Endometrial microvascular endothelial cells (primary cell): Measurements from ENCODE around the gene MARCKSL1. TPM values are rescaled to one million over a fixed set of nuclear protein-coding genes. Genes with fewer than 3 reads are reported as not detected.
"Not testable (repeated sequence)": the region's sequence is repeated elsewhere in the genome, so short reads cannot be mapped to it uniquely, and the experiment has no call there.

ENCODE experiments used
- in situ Hi-C: cut with HindIII; loops from 2 replicates; pipeline ENCODE4 v1.10.0; 2017; ENCODE audit warnings: low sequenced_read_pairs, low pct_unique_long_range_greater_than_20kb; ENCODE audit errors: inconsistent ontology term
- total RNA-seq: library from RNA; depleted of rRNA; stranded (reverse); fragments of >200 nt; gene quantifications from one replicate; pipeline ENCODE4 v1.2.3, GENCODE V29; 2015; ENCODE audit errors: inconsistent ontology term

Gene MARCKSL1
- 70.8 TPM for total RNA-seq

- in situ Hi-C loops: no loop called here
Observed at GRCh38 chr1:32335790-32336590, at the start of gene MARCKSL1. TSS of gene MARCKSL1 (minus strand) at chr1:32336233. CDS start at chr1:32336033, 200 bp downstream.

GRCh38 chr1:32380057-32380456, 44.0 kb upstream of the MARCKSL1 start:
- in situ Hi-C loops: no loop called here

- in situ Hi-C loops: no loop called here
Observed at GRCh38 chr1:32377541-32378220, 41.6 kb upstream of the MARCKSL1 start.

DNA sequence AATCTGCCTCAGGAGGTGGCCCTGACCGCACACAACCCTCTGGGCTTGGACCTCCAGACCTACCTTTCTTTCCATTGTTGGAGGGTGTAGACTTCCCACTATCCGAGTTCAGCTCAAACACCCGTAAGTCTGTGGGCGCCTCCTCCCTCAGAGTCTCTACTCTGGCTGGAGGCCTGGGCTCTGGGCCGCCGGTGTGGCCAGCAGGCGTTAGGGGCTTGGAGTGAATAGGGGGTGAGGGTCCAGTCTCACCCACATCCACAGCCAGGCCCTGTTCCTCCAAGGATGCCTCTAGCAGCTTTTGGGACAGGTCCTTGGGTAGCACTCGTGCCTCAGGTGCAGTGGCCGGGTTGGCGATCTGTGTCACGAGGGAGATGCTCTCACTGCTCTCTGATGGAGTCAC, 40.2 kb upstream of the MARCKSL1 start:
- in situ Hi-C loops: no loop called here

DNA sequence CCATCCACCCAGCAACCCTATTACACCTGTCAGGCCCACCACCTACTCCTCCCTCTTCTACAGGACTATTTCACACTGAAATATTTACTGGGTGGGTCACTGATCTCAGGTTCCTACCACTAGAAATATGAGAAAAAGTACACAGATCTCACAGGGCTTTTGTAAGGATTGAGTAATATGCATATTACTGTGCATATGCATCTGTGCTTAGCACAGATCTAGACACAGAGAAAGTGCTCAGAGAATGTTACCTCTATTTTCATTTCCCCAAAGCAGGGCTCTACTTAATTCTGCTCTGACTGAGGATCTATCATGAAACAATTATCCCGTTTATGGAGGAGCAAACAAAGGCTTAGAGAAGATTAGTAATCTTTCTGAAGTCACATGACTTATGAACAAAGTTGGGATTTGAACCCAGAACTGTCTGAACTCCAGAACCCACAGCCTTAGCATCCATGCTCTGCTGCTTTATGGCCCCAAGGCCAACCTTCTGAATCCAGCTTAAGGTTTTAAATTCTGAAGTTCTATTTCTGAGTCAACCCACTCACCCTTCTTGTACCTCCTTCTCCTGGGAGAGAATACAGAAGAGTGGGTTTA, 38.1 kb upstream of the MARCKSL1 start:
- in situ Hi-C loops: no loop called here

DNA sequence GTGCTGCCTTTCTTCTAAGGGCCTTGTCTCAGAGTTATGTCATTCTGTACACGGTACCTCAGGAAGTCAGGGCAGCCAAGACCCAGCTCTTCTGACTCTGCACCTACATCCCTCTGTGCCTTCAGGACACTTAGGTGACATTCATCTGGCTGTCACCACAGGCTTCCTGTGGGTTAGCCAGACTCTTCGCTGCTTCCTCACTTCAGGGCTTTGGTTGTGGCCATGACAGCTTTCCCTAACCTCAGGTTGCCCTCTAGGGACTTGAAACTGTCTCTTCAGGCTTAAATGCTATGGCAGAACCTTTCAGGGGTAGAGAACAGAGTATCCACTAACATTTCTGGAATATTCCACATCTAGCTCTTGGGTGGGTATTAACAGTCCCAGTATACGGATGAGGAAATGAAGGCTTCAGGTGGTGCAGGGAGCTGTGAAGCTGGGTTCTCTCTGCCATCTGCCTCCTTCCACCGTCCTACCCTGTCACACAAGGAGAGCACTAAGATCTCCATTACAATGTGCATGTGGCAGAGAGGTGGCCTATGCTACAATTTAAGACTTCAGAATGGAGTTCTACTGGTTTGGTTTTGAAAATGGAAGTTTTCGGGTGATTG, 36.2 kb upstream of the MARCKSL1 start:
- in situ Hi-C loops: no loop called here

DNA sequence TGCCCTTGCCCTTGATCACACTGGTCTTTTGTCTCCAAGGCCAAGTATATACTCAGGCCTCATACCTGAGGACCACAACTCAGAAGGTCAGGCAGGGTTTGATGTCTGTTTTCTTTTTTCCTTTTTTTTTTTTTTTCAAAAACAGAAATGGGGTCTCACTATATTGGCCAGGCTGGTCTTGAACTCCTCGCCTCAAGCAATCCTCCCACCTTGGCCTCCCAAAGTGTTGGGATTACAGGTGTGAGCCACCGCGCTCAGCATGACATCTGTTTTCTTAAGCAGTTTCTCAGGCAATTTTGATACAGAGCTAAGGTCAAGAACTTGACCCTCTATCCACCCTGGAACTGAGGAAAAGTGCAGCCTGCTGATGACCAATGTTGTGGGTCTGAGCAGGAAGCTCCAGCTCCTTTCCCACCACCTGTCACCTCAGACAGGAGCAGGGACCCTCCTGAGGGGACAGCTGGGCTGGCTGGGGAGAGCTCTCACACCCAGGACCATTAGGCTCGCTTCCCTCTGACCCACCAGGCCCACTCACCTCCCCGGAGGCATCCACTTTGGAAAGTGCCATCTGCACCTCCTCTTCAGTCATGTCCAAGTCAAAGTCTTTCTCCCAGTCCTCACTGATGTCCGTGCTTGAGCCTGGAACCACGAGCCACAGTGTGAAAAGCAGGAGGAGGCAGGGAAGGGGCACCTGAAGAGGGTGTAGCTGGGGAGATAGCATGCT, 32.0 kb upstream of the MARCKSL1 start:
- in situ Hi-C loops: no loop called here

- in situ Hi-C loops: no loop called here
Observed at GRCh38 chr1:32365445-32365844, 29.4 kb upstream of the MARCKSL1 start.

DNA sequence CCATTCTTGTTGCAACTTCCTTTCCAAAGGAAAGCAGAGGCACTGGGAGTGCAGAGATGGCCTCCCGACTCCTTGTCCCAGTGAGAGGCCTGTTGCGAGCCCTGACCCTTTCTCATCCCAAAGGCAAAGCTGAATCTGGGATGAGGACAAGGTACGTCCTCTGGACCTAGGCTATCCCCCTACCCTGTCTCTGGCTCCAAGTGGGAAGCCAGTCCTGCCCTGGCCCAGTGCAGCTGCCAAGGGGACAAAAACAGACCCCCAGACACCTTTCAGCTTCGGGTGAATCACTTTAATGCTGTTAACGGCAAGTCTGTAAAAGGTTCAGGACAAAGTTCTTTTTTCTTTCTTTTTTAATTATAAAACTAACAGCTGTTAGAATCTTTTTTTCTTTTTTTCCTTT, 28.8 kb upstream of the MARCKSL1 start:
- in situ Hi-C loops: no loop called here

DNA sequence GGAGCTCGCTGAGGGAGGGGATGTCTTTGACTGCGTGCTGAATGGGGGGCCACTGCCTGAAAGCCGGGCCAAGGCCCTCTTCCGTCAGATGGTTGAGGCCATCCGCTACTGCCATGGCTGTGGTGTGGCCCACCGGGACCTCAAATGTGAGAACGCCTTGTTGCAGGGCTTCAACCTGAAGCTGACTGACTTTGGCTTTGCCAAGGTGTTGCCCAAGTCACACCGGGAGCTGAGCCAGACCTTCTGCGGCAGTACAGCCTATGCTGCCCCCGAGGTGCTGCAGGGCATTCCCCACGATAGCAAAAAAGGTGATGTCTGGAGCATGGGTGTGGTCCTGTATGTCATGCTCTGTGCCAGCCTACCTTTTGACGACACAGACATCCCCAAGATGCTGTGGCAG, 27.7 kb upstream of the MARCKSL1 start:
- in situ Hi-C loops: no loop called here

DNA sequence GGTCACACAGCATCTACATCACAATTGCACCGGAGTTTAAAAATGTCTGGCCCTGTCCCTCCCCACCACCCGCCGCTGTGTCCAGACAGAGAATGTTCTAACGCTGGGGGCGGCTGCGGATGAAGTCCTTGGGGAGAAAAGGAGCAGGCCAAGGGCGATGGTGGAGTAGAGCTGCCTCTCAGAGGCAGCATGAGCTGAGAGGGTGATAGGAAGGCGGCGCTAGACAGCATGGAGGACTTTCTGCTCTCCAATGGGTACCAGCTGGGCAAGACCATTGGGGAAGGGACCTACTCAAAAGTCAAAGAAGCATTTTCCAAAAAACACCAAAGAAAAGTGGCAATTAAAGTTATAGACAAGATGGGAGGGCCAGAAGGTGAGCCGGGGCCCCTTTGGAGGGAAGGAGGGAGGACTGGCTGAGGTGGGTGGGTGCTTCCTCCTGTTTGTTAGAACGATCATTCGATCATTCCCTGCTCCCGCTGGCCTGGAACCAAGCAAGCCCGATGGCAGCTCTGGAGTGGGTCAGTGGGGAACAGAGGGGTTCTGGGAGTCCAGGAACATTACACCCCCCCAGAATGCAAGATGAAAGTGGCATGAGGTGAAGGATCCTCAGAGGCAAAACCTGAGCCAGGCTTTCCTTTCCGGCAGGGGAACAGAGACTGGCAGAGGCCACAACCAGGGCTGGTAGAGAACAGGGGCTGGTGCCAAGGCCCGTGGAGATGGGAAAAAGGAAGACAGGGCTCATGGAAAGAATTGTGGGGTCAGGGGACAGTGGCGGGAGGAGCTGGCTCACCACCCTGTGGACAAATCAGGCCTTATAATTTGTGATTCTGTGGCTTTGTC, 26.7 kb upstream of the MARCKSL1 start, which contains the start of the genes FAM229A and TSSK3:
FAM229A (minus strand) TSS at position 12 of the 840 bp plus-strand sequence. CDS start 394 bp downstream, outside the sequence.
TSSK3 (plus strand) TSS at position 66 of the 840 bp plus-strand sequence; CDS start at position 229, 163 bp downstream.
- in situ Hi-C loops: no loop called here

DNA sequence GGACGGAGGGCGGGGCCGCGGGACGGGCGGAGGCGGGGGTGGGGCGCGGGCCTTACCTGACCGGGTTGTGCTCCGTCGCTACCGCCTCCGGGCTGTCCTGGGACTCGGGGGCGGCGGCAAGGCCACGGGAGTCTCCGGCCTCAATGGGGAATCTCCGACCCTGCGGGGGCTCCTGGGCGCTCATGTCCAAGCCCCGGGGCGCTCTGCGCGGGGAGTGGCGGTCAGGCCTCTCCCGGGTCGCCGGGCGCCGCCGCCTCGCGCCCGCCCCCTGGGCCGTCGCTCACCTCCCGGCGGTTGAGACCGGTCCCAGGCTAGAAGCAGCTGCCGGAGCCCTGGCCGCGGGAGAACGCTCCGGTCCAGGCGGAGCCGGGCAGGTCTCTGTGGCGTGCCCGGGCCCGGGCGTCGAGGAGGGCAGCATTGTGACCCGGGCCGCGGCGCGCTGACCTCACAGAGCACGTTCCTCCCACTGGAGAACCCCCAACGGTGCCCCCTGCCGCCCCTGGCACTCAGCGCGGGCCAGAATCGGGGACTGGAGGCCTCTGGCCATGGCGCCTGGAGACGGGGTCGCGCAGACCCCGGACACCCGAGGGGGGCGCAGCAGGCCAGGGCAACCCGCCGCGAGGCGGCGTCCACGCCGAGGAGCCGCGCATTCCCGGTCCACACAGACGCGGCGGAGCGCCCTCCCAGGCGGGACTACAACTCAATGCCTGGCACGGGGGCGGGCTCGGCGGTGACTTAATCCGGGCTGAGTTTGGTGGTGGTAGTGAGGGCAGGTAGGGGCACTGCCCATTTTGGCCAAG, 25.8 kb upstream of the MARCKSL1 start:
- in situ Hi-C loops: no loop called here

- in situ Hi-C loops: no loop called here
Observed at GRCh38 chr1:32361308-32361673, 25.3 kb upstream of the MARCKSL1 start.

DNA sequence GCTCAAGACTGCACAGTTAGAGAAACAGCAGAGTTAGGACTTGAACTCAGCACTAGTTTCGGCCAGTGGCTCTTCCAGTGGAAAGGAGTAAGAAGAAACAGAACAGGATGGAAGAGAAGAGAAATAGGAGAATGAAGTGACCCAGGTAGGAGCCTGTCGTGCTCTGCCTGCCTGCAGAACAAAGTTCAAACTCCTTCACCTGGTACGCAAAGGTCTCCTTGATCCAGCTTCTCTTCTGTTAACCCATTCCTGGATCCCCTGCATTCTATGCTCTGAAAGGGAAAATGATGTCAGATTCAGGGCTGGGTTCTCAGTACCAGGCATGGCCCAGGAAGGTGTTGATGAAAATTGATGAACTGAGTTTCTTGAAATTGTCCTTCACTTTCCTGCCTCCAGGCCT, 22.4 kb upstream of the MARCKSL1 start:
- in situ Hi-C loops: no loop called here

DNA sequence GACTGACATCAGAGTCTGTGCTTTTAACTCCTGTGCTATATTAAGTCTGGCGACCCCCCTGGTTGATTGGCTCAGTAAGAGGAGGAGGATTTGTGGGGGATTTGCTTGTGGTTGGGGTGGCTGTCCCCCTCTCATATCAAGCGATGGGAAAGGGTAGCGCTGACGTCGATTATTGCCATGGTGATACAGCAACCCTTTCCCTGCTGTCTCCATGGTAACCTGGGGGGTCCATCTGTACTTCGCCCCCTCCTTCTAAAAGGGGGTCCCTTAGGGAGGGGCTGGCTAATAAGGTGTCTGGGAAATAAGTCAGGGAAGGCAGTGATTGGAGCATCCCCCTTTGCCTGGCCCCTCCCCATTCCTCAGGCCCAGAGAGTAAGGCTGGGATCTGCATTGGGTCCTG, 21.6 kb upstream of the MARCKSL1 start:
- in situ Hi-C loops: no loop called here

DNA sequence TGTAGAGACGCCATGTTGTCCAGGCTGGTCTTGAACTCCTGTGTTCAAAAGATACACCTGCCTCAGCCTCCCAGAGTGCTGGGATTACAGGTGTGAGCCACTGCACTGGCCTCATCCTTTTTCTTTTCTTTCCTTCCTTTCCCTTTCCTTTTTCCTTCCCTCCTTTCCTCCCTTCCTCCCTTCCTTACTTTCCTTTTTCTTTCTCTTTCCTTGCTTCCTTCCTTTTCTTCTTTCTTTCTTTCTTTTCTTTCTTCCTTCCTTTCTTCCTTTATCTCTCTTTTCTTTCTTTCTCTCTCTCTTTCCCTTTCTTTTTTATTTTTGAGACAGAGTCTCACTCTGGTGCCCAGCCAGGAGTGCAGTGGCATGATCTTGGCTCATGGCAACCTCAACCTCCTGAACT, 20.4 kb upstream of the MARCKSL1 start:
- in situ Hi-C loops: no loop called here

DNA sequence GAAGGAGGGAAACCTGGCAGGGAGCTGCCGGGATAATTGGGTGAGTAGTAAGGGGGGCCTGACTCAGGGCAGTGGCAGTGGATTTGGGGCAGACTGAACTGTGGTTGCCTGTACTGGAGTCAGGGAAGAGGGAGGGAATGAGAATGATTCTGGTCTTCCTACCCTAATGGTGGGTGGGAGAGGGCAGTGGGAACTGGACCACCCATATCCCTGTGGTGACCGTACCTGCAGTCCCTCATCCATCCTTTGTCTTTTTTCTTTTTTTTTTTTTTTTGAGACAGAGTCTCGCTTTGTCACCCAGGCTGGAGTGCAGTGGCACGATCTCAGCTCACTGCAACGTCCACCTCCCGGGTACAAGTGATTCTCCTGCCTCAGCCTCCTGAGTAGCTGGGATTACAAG, 19.7 kb upstream of the MARCKSL1 start:
- in situ Hi-C loops: not testable (repeated sequence)
